ENCODE measurements around the gene GANC. TPM values are rescaled to one million over a fixed set of nuclear protein-coding genes. Genes with fewer than 3 reads are reported as not detected.

The GANC gene
- total and polyA plus RNA-seq, 9 of the 15 experiments (the other 6 are each of a cell fraction or from before 2014, with no cell fraction given) = 10.9 to 19.0 (median 14.5) TPM

- TF ChIP-seq HMBOX1 (IDR thresholded peaks at IDR 0.05) = peak; percentile 94
- TF ChIP-seq SP2 (IDR thresholded peaks at IDR 0.05; ENCODE audit: extremely low read depth, low read depth, low read length, poor library complexity, severe bottlenecking) = no peak
- TF ChIP-seq ZNF57 (CRISPR knock-in tag; IDR thresholded peaks at IDR 0.05) = no peak
- TF ChIP-seq RBM17 (IDR thresholded peaks at IDR 0.05; ENCODE audit: borderline replicate concordance, low read depth, low read length) = no peak
- no peak for TF ChIP-seq PML (IDR thresholded peaks at IDR 0.05; ENCODE audit: low read length)
- no peak for TF ChIP-seq TGIF2 (CRISPR knock-in tag; IDR thresholded peaks at IDR 0.05)
- no peak for TF ChIP-seq RCOR1 (IDR thresholded peaks at IDR 0.05; ENCODE audit: borderline replicate concordance in 1 of 2, low read depth in 2 of 2, low read length in 2 of 2)
- TF ChIP-seq NCOA4 (IDR thresholded peaks at IDR 0.05; ENCODE audit: partially characterized antibody) = no peak
- no peak for TF ChIP-seq HCFC1 (IDR thresholded peaks at IDR 0.05; ENCODE audit: low read depth, low read length)
- no peak for TF ChIP-seq MXD1 (CRISPR knock-in tag; IDR thresholded peaks at IDR 0.05; ENCODE audit: borderline replicate concordance, poor library complexity, severe bottlenecking)
- no peak for TF ChIP-seq ZZZ3 (IDR thresholded peaks at IDR 0.05)
- no peak; a peak in 1 of 4 replicates for TF ChIP-seq TBL1XR1 (IDR thresholded peaks at IDR 0.05; ENCODE audit: low read length in 2 of 2)
- TF ChIP-seq ZNF764 (CRISPR knock-in tag; IDR thresholded peaks at IDR 0.05; ENCODE audit: low read depth) = no peak
- TF ChIP-seq ZNF780A (CRISPR knock-in tag; IDR thresholded peaks at IDR 0.05) = no peak
- no peak for TF ChIP-seq ZBTB12 (CRISPR knock-in tag; IDR thresholded peaks at IDR 0.05)
- TF ChIP-seq RUNX1 (IDR thresholded peaks at IDR 0.05; ENCODE audit: low read depth) = no peak
Measured at GRCh38 chr15:42279234-42279723, 6.3 kb downstream of the GANC start (continued).
